Measurements from ENCODE around the gene PCDHA4. TPM values are rescaled to one million over a fixed set of nuclear protein-coding genes. Genes with fewer than 3 reads are reported as not detected.

The PCDHA4 gene
- total RNA-seq (2022; extraction: Qiagen RNA extraction; ENCODE audit: low read depth) = 1.6 to 2.2 TPM (median 2.0 TPM) in 5 replicates

GRCh38 chr5:140806834-140807775 lies at the start of gene PCDHA4:
Gene PCDHA4, plus strand, starts transcription at chr5:140807068.

GRCh38 chr5:140785905-140786686 lies 20.8 kb upstream of the PCDHA4 start, which contains the start of gene PCDHA1:
Gene PCDHA1, plus strand, starts transcription at chr5:140786140.

GRCh38 chr5:140794595-140795258 lies 12.1 kb upstream of the PCDHA4 start, which contains the start of gene PCDHA2:
Gene PCDHA2, plus strand, starts transcription at chr5:140794852.

GRCh38 chr5:140800816-140801493 lies 5.9 kb upstream of the PCDHA4 start, which contains the start of gene PCDHA3:
Gene PCDHA3, plus strand, starts transcription at chr5:140801057.

GRCh38 chr5:140821375-140822280 lies 14.8 kb downstream of the PCDHA4 start, which contains the start of gene PCDHA5:
Gene PCDHA5, plus strand, starts transcription at chr5:140821613.

GRCh38 chr5:140827704-140828361 lies 21.0 kb downstream of the PCDHA4 start, which contains the start of gene PCDHA6:
Gene PCDHA6, plus strand, starts transcription at chr5:140827960. Its CDS starts 132 bp downstream, at chr5:140828092.

GRCh38 chr5:140833993-140834392 lies 27.1 kb downstream of the PCDHA4 start, which contains the start of gene PCDHA7:
Gene PCDHA7, plus strand, starts transcription at chr5:140834269. Its CDS starts 115 bp downstream, at chr5:140834384.

GRCh38 chr5:140840978-140841962 lies 34.4 kb downstream of the PCDHA4 start, which contains the start of gene PCDHA8:
Gene PCDHA8, plus strand, starts transcription at chr5:140841187. Its CDS starts 135 bp downstream, at chr5:140841322.

GRCh38 chr5:140848139-140849102 lies 41.6 kb downstream of the PCDHA4 start, which contains the start of gene PCDHA9:
Gene PCDHA9, plus strand, starts transcription at chr5:140848382. Its CDS starts 114 bp downstream, at chr5:140848496.

GRCh38 chr5:140855772-140856674 lies 49.2 kb downstream of the PCDHA4 start, which contains the start of gene PCDHA10:
Gene PCDHA10, plus strand, starts transcription at chr5:140855897. Its CDS starts 152 bp downstream, at chr5:140856049.

Other genes with a start within 250 kb of the PCDHA4 start
- 35.0 to 47.4 TPM (median 44.6 TPM) in 5 replicates for gene SRA1, start 249.6 kb upstream of the PCDHA4 start, total RNA-seq (2022; extraction: Qiagen RNA extraction; ENCODE audit: low read depth)
- 5.2 to 6.8 TPM (median 5.5 TPM) in 5 replicates for gene APBB3, start 242.5 kb upstream of the PCDHA4 start, total RNA-seq (2022; extraction: Qiagen RNA extraction; ENCODE audit: low read depth)
- 70.9 to 80.3 TPM (median 77.6 TPM) in 5 replicates for gene SLC35A4, start 242.2 kb upstream of the PCDHA4 start, total RNA-seq (2022; extraction: Qiagen RNA extraction; ENCODE audit: low read depth)
- gene CD14, start 173.9 kb upstream of the PCDHA4 start, total RNA-seq (2022; extraction: Qiagen RNA extraction; ENCODE audit: low read depth) = 3.0 to 4.8 TPM (median 4.6 TPM) in 5 replicates
- 9.1 to 14.6 TPM (median 12.8 TPM) in 5 replicates for gene TMCO6, start 167.6 kb upstream of the PCDHA4 start, total RNA-seq (2022; extraction: Qiagen RNA extraction; ENCODE audit: low read depth)
- gene NDUFA2, start 159.4 kb upstream of the PCDHA4 start, total RNA-seq (2022; extraction: Qiagen RNA extraction; ENCODE audit: low read depth) = 110 to 128 TPM (median 113 TPM) in 5 replicates
- gene IK, start 159.2 kb upstream of the PCDHA4 start, total RNA-seq (2022; extraction: Qiagen RNA extraction; ENCODE audit: low read depth) = 82.9 to 107 TPM (median 88.8 TPM) in 5 replicates
- 27.1 to 30.4 TPM (median 30.0 TPM) in 5 replicates for gene WDR55, start 142.2 kb upstream of the PCDHA4 start, total RNA-seq (2022; extraction: Qiagen RNA extraction; ENCODE audit: low read depth)
- gene DND1, start 133.5 kb upstream of the PCDHA4 start, total RNA-seq (2022; extraction: Qiagen RNA extraction; ENCODE audit: low read depth) = 0.37 to 0.97 TPM (median 0.64 TPM) in 5 replicates
- 73.2 to 85.5 TPM (median 78.1 TPM) in 5 replicates for gene HARS1, start 115.7 kb upstream of the PCDHA4 start, total RNA-seq (2022; extraction: Qiagen RNA extraction; ENCODE audit: low read depth)
- gene HARS2, start 115.6 kb upstream of the PCDHA4 start, total RNA-seq (2022; extraction: Qiagen RNA extraction; ENCODE audit: low read depth) = 33.2 to 42.4 TPM (median 37.4 TPM) in 5 replicates
- 80.6 to 110 TPM (median 84.5 TPM) in 5 replicates for gene ZMAT2, start 106.6 kb upstream of the PCDHA4 start, total RNA-seq (2022; extraction: Qiagen RNA extraction; ENCODE audit: low read depth)
- 0.09 to 0.18 TPM (median 0.15 TPM) in 5 replicates for gene PCDHA1, start 20.9 kb upstream of the PCDHA4 start, total RNA-seq (2022; extraction: Qiagen RNA extraction; ENCODE audit: low read depth)
- gene PCDHA2, start 12.2 kb upstream of the PCDHA4 start, total RNA-seq (2022; extraction: Qiagen RNA extraction; ENCODE audit: low read depth) = 0.06 to 0.10 TPM (median 0.07 TPM) in 3 of 5 replicates, not detected in the others
- gene PCDHA3, start 6.0 kb upstream of the PCDHA4 start, total RNA-seq (2022; extraction: Qiagen RNA extraction; ENCODE audit: low read depth) = 0.78 to 1.3 TPM (median 0.88 TPM) in 5 replicates
- gene PCDHA5, start 14.5 kb downstream of the PCDHA4 start, total RNA-seq (2022; extraction: Qiagen RNA extraction; ENCODE audit: low read depth) = 0.50 to 0.74 TPM (median 0.70 TPM) in 5 replicates
- gene PCDHA6, start 20.9 kb downstream of the PCDHA4 start, total RNA-seq (2022; extraction: Qiagen RNA extraction; ENCODE audit: low read depth) = 0.05 to 0.09 TPM (median 0.08 TPM) in 3 of 5 replicates, not detected in the others
- gene PCDHA7, start 27.2 kb downstream of the PCDHA4 start, total RNA-seq (2022; extraction: Qiagen RNA extraction; ENCODE audit: low read depth) = 0.08 to 0.13 TPM (median 0.10 TPM) in 5 replicates
- gene PCDHA8, start 34.1 kb downstream of the PCDHA4 start, total RNA-seq (2022; extraction: Qiagen RNA extraction; ENCODE audit: low read depth) = 0.03 to 0.11 TPM in 2 of 5 replicates, not detected in the others
- 0.02 to 0.07 TPM in 2 of 5 replicates, not detected in the others for gene PCDHA9, start 41.3 kb downstream of the PCDHA4 start, total RNA-seq (2022; extraction: Qiagen RNA extraction; ENCODE audit: low read depth)
- 0.03 to 0.05 TPM (median 0.04 TPM) in 4 of 5 replicates, not detected in the other for gene PCDHA10, start 48.8 kb downstream of the PCDHA4 start, total RNA-seq (2022; extraction: Qiagen RNA extraction; ENCODE audit: low read depth)
- gene PCDHA11, start 61.9 kb downstream of the PCDHA4 start, total RNA-seq (2022; extraction: Qiagen RNA extraction; ENCODE audit: low read depth) = 0.06 to 0.96 TPM (median 0.11 TPM) in 5 replicates
- gene PCDHA12, start 68.2 kb downstream of the PCDHA4 start, total RNA-seq (2022; extraction: Qiagen RNA extraction; ENCODE audit: low read depth) = 2.5 to 3.4 TPM (median 3.1 TPM) in 5 replicates
- 0.07 to 0.17 TPM (median 0.10 TPM) in 5 replicates for gene PCDHA13, start 75.1 kb downstream of the PCDHA4 start, total RNA-seq (2022; extraction: Qiagen RNA extraction; ENCODE audit: low read depth)
- gene PCDHAC1, start 119.2 kb downstream of the PCDHA4 start, total RNA-seq (2022; extraction: Qiagen RNA extraction; ENCODE audit: low read depth) = 2.4 to 3.3 TPM (median 3.0 TPM) in 5 replicates
- 4.0 to 5.0 TPM (median 4.4 TPM) in 5 replicates for gene PCDHAC2, start 159.4 kb downstream of the PCDHA4 start, total RNA-seq (2022; extraction: Qiagen RNA extraction; ENCODE audit: low read depth)
- not detected in 5 replicates for gene PCDHB1, start 244.3 kb downstream of the PCDHA4 start, total RNA-seq (2022; extraction: Qiagen RNA extraction; ENCODE audit: low read depth)